HepG2 (cell line): Measurements from ENCODE around the gene ECPAS. TPM values are rescaled to one million over a fixed set of nuclear protein-coding genes. Genes with fewer than 3 reads are reported as not detected.

Experiments used
- ATAC-seq: fragments of 200-7000 bp; cut with Tn5 transposase; 3 replicates; pipeline ENCODE4 v1.9.1; 2020; ENCODE audit warnings: mild to moderate bottlenecking, moderate library complexity
- BruUV-seq: library from RNA; stranded (reverse); fragments of 400-500 nt; replicated peaks from 2 replicates; lab custom pipeline; 2021; lab: Mats Ljungman, UMichigan
- CTCF ChIA-PET: fragments of 300-600 bp; formaldehyde crosslinking; extraction: SDS; loops from one replicate; lab custom pipeline; 2021; ENCODE audit warnings: low total read pairs, inconsistent platforms, low intra/inter-chr PET ratio; lab: Yijun Ruan, JAX
- POLR2A ChIA-PET: fragments of 350-600 bp; sonication (Branson Sonifier 250); formaldehyde crosslinking; loops from one replicate; lab custom pipeline; 2020; ENCODE audit warnings: antibody characterized with exemption, inconsistent platforms; lab: Yijun Ruan, JAX
- DNase-seq: peaks from one replicate; pipeline ENCODE4 v3.0.0-alpha.2; 2015; ENCODE audit warnings: low spot score
- FAIRE-seq: peaks from 3 replicates; lab custom pipeline; 2011; peaks lifted over from hg19 to GRCh38; lab: Jason Lieb, UNC
- H2AFZ ChIP-seq: one replicate; pipeline ENCODE4 v1.6.1; 2011; ENCODE audit warnings: low read length, inconsistent platforms
- H3K27ac ChIP-seq: fragments of 300-600 bp; 3 replicates; pipeline ENCODE4 v1.8.0; 2011; ENCODE audit warnings: mixed run types, mild to moderate bottlenecking, mixed read lengths, low read length, inconsistent platforms; ENCODE audit not compliant: insufficient read depth; ENCODE audit errors: extremely low read length
- H3K27me3 ChIP-seq, 2 experiments: fragments of 200-600 bp in 1 of 2; 2 replicates in 1 of 2; 3 replicates in 1 of 2; pipeline versions ENCODE4 v1.6.0 to v1.8.0; 2011; ENCODE audit warnings: low read length in 2 of 2, mild to moderate bottlenecking in 2 of 2, moderate library complexity in 2 of 2, inconsistent platforms in 1 of 2; ENCODE audit not compliant: insufficient read depth in 2 of 2, control insufficient read depth in 1 of 2
- H3K36me3 ChIP-seq, 2 experiments: fragments of 200-600 bp in 1 of 2; replicated peaks in 1 of 2; 2 replicates in 1 of 2; 3 replicates in 1 of 2; pipeline versions ENCODE4 v1.5.1 to v1.8.0; 2011; ENCODE audit warnings: low read length in 2 of 2, inconsistent platforms in 1 of 2; ENCODE audit not compliant: insufficient read depth in 2 of 2, control insufficient read depth in 1 of 2
- H3K4me1 ChIP-seq: 2 replicates; pipeline ENCODE4 v1.5.1; 2012; ENCODE audit warnings: low read length, inconsistent platforms; ENCODE audit not compliant: insufficient read depth
- H3K4me2 ChIP-seq: 2 replicates; pipeline ENCODE4 v1.6.0; 2011; ENCODE audit warnings: low read depth, low read length, inconsistent platforms
- H3K4me3 ChIP-seq, 3 experiments: fragments of 200-600 bp in 1 of 3; sonication (generic), shearing (Covaris generic) in 1 of 3; replicated peaks in 1 of 3; 2 replicates each; pipeline ENCODE4 v1.5.1; 2011 to 2016; ENCODE audit warnings: low read length in 3 of 3, inconsistent platforms in 2 of 3, low read depth in 2 of 3, mild to moderate bottlenecking in 2 of 3, control low read depth in 1 of 3, mixed read lengths in 1 of 3; ENCODE audit not compliant: insufficient read depth in 1 of 3
- H3K79me2 ChIP-seq: one replicate; pipeline ENCODE4 v1.6.1; 2011; ENCODE audit warnings: low read length, inconsistent platforms; ENCODE audit not compliant: insufficient read depth
- H3K9ac ChIP-seq: 2 replicates; pipeline ENCODE4 v1.6.0; 2011; ENCODE audit warnings: mild to moderate bottlenecking, low read depth, low read length, inconsistent platforms; ENCODE audit not compliant: insufficient read depth
- H3K9me3 ChIP-seq: 2 replicates; pipeline ENCODE4 v1.5.1; 2012; ENCODE audit warnings: mild to moderate bottlenecking, low read length
- H4K20me1 ChIP-seq: 2 replicates; pipeline ENCODE4 v1.6.0; 2011; ENCODE audit warnings: inconsistent platforms, mild to moderate bottlenecking, low read length, moderate library complexity; ENCODE audit not compliant: insufficient read depth
- ATM ChIP-seq: fragments of 450-650 bp; IDR thresholded peaks from 2 replicates; pipeline ENCODE4 v1.7.1; 2017; ENCODE audit warnings: mild to moderate bottlenecking, borderline replicate concordance
- CBX5 ChIP-seq: sonication (generic); formaldehyde crosslinking; IDR thresholded peaks from 2 replicates; pipeline ENCODE4 v1.4.0; 2020; ENCODE audit warnings: missing genetic modification reagents, borderline replicate concordance
- CSRNP2 ChIP-seq: sonication (generic); formaldehyde crosslinking; conservative IDR thresholded peaks from 2 replicates; pipeline ENCODE4 v1.8.0; 2022; ENCODE audit warnings: low read depth, missing genetic modification reagents
- SP140L ChIP-seq: sonication (generic); formaldehyde crosslinking; IDR thresholded peaks from 2 replicates; pipeline ENCODE4 v1.4.0; 2020; ENCODE audit warnings: missing genetic modification reagents, borderline replicate concordance
- SRSF9 ChIP-seq: fragments of 200-400 bp; formaldehyde crosslinking; IDR thresholded peaks from 2 replicates; pipeline ENCODE4 v1.6.1; 2018; ENCODE audit warnings: borderline replicate concordance, mild to moderate bottlenecking, low read depth, low read length; ENCODE audit not compliant: insufficient read depth, poor library complexity, severe bottlenecking
- TMF1 ChIP-seq: sonication (generic); formaldehyde crosslinking; IDR thresholded peaks from 2 replicates; pipeline ENCODE4 v1.8.1; 2022; ENCODE audit warnings: low read depth, missing genetic modification reagents
- WGBS: methylation state at CpG from one replicate; pipeline ENCODE4 v1.1.6; 2017; ENCODE audit warnings: low lambda C conversion rate; 5-methylcytosine and 5-hydroxymethylcytosine counted together
- in situ Hi-C: cut with HindIII; loops from 2 replicates; pipeline ENCODE4 v1.10.0; 2017; ENCODE audit warnings: low pct_unique_long_range_greater_than_20kb; ENCODE audit not compliant: extremely low pct_ligation_motif_present
- intact Hi-C: fragments of 100-400 bp; cut with micrococcal nuclease; formaldehyde crosslinking; loops from one replicate; pipeline ENCODE4 v1.10.0; 2022; ENCODE audit not compliant: unreplicated experiment
- polyA plus RNA-seq, 8 experiments: library from polyadenylated mRNA; depleted of rRNA in 3 of 8; stranded (reverse) in 7 of 8; unstranded in 1 of 8; fragments of >200 nt; fragmentation: Illumina TruSeq in 4 of 8; extraction: Trizol in 4 of 8; gene quantifications; 2 replicates each; pipeline versions ENCODE4 v1.2.1 to v1.2.3, GENCODE V29; 2011 to 2016; ENCODE audit warnings: low read depth in 4 of 8, missing spikeins in 1 of 8, mixed read lengths in 1 of 8; ENCODE audit not compliant: insufficient read depth in 1 of 8
- total RNA-seq, 5 experiments: library from RNA; depleted of rRNA; stranded (reverse); fragments of >200 nt; fragmentation: Illumina TruSeq; extraction: Trizol; gene quantifications; 2 replicates each; pipeline ENCODE4 v1.2.3, GENCODE V29; 2016; ENCODE audit warnings: low read depth in 1 of 5
- TF ChIP-seq, protein P1 (sequence below): IDR thresholded peaks from 2 replicates; pipeline ENCODE4 v1.4.0; 2020; ENCODE audit warnings: mild to moderate bottlenecking, missing genetic modification reagents

The ECPAS gene
- total and polyA plus RNA-seq, 2 of the 13 experiments (the other 11 are each of a cell fraction or from before 2014, with no cell fraction given), result 35.3 to 58.0 TPM

DNA sequence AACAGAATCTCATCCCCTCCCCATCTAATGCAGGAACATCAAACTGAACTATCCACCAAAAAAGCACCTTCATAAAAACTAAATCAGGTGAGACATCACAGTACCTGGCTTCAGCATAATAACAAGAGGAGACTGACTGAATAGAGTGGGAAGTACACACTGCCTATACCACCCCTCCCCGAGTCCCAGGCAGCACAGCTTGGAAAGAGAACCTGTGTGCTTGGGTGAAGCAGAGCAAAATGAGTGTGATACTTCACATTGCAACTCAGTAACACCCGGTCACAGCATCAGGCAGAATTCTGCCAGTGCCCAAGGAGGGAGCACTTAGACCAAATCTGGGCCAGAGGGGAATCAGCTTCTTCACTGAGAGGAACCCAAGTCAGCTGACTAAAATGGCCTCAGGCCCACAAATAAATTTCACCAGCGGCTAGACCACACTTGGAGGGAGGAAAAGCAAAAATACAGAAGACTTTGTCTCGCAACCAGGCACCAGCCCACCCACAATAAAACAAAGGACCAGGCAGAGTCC lies 84.9 kb downstream of the ECPAS start:
- no peak for DNase-seq
- peaks cover 19% of the 10 kb centered on the region; the same call in 1 of the 2 replicates for H3K9me3 ChIP-seq
- no peaks in the 10 kb centered on the region for H3K27me3 ChIP-seq
- intact Hi-C loops, result no loop called here
- POLR2A ChIA-PET, result no interaction called here
- BruUV-seq, result no TSS peak
- CTCF ChIA-PET, result no interaction called here
- peaks cover 5% of the 10 kb centered on the region; the same call in 1 of the 2 replicates for H4K20me1 ChIP-seq
- no peak for ATAC-seq
- H3K27ac ChIP-seq, result no peak overlapping the region
- 94% methylated on average over 3 of the region's 4 CpGs for WGBS
- H3K79me2 ChIP-seq, result no peaks in the 10 kb centered on the region
- no peak overlapping the region for H3K4me2 ChIP-seq
- no peak for FAIRE-seq
- no peak overlapping the region for H2AFZ ChIP-seq
- H3K36me3 ChIP-seq, result peaks cover 15 to 69% of the 10 kb centered on the region in 2 experiments
- H3K4me3 ChIP-seq, result no peak overlapping the region
- no peaks in the 10 kb centered on the region for H3K4me1 ChIP-seq
- TF ChIP-seq, protein P1, sequence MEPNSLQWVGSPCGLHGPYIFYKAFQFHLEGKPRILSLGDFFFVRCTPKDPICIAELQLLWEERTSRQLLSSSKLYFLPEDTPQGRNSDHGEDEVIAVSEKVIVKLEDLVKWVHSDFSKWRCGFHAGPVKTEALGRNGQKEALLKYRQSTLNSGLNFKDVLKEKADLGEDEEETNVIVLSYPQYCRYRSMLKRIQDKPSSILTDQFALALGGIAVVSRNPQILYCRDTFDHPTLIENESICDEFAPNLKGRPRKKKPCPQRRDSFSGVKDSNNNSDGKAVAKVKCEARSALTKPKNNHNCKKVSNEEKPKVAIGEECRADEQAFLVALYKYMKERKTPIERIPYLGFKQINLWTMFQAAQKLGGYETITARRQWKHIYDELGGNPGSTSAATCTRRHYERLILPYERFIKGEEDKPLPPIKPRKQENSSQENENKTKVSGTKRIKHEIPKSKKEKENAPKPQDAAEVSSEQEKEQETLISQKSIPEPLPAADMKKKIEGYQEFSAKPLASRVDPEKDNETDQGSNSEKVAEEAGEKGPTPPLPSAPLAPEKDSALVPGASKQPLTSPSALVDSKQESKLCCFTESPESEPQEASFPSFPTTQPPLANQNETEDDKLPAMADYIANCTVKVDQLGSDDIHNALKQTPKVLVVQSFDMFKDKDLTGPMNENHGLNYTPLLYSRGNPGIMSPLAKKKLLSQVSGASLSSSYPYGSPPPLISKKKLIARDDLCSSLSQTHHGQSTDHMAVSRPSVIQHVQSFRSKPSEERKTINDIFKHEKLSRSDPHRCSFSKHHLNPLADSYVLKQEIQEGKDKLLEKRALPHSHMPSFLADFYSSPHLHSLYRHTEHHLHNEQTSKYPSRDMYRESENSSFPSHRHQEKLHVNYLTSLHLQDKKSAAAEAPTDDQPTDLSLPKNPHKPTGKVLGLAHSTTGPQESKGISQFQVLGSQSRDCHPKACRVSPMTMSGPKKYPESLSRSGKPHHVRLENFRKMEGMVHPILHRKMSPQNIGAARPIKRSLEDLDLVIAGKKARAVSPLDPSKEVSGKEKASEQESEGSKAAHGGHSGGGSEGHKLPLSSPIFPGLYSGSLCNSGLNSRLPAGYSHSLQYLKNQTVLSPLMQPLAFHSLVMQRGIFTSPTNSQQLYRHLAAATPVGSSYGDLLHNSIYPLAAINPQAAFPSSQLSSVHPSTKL (CRISPR knock-in tag), result no peak
- TF ChIP-seq CSRNP2 (CRISPR knock-in tag), result no peak
- TF ChIP-seq CBX5 (CRISPR knock-in tag), result no peak
- no peak for TF ChIP-seq ATM
- TF ChIP-seq SP140L, result no peak
- no peak for TF ChIP-seq SRSF9
- TF ChIP-seq TMF1 (CRISPR knock-in tag), result no peak
- H3K9ac ChIP-seq, result no peak overlapping the region
- in situ Hi-C loops, result no loop called here
